GM19035 (cell line): ENCODE results near the gene RNF187.

Source experiments
- ATAC-seq: cut with Tn5 transposase; IDR thresholded peaks from one replicate; pipeline ENCODE4 v1.9.1; 2021; ENCODE audit not compliant: unreplicated experiment

RNF187 gene

DNA sequence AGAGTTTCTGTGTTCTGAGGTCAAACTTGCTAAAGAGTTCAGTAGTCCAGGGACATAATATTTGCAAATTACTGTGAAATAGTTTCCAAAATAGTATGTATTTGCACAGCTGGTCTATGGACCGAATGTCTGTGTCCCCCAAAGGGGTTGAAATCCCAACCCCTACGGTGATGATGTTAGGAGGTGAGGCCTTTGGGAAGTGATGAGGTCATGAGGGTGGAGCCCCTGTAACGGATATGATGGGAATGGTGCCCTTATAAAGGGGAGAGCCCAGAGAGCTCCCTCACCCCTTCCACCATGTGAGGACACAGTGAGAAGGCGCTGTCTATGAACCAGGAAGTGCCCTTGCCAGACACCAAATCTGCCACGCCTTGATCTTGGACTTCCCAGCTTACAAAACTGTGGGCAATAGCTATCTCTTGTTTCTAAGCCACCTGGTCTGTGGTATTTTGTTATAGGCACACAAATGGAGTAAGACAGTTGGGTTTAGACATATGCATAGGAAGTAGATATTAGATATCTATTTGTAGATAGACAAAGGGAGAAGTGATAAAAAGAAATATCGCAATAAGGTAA lies 21.7 kb downstream of the RNF187 start:
- ATAC-seq: no peak

DNA sequence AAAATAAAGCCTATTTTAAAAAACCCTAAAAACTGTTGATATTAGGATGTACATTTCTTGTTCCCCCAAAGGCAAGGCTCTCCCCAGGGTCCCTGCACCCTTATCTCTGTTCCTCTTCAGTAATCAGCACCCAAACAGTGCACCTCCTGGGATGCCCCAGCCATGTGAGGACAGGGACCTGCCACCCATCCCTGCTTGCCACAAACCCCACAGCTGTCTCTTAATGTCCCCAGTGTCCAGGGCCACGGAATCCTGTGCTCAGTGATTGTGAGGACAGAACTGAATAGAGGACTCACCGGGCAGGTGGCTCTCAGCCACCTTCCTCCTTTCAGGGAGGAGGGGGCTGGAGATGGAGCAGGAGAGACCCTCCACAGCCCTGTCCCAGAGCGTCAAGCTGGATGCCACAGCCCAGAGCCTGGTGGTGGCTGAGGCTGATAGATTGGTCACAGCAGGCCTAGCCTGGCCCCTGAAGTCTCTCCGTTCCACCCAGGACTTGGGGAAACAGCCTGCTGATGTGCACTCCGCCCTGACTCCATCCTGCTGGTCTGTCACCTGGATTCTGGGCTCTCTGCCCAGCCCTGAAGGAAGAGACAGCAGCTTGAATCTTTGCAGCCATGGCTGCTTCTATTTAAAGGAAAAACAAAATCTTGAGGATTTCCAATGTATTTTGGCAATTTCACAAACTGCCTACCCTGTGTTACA lies 23.1 kb downstream of the RNF187 start:
- no peak for ATAC-seq

DNA sequence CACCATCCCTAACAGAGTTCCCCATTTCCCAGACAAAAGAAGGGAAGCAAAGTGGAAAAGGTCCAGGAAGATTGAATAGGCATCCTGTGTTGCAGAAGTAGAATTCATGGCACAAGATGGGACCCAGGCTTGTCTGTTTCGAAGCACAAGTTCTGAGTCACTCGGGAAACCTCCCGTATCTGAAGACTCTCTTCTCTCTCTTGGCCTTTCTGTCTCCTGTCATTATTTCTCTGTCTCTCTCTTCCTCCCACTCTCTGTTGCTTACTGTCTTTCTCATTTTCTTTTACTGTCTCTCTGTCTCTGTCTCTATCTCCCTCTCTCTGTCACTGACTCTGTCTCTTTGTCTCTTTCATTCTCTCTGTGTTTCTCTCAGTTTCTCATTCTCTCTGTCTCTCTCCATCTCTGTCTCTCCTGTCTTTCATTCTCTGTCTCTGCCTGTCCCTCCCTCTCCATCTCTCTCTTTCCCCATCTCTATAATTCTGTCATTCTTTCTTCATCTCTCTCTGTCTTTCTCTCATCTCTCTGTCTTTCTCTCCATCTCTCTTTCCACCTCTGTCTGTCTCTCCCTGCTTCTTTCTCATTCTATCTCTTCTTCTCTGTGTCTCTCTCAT lies 23.7 kb downstream of the RNF187 start:
- no peak for ATAC-seq

DNA sequence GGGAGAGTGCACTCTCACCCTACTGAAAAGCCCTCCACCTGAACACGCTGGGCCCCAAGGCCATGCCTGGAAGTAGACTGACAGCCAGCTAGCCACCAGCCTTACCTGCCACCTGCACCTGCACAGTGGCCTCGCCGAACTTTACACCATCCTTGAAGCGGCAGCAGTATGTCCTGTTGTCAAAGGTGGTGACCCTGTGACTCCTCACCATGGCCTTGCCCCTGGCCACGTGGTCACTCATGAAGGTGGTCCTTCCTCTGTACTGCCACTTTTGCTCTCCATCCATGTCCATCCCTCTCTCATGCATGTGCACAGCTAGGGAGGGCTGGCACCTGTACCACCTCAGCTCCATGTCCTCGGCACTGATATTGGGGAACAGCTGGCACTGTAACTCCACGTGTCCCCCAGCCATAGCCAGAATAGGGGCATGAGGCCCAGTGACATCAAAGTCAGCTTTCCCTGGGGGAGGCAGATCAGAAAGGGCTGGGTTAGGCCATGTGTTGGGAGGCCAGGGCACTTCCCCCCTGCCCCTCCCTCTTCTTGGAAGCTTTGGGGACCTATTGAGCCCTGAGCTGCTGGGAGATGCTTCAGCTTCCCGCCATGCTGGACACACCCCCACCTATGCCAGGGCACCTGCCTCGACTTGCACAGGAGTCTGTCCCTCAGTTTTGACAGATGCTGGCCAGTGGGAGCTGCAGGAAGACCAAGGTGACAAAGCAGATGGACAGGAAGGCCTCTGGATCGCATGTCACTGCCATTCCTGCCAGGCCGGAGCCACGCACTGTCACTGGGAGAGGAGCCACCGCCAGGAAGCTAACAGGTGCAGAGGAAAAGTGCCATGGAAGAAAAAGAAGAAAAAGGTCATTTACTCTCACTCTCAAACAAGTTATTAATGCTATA lies 24.6 kb downstream of the RNF187 start:
- ATAC-seq: no peak

DNA sequence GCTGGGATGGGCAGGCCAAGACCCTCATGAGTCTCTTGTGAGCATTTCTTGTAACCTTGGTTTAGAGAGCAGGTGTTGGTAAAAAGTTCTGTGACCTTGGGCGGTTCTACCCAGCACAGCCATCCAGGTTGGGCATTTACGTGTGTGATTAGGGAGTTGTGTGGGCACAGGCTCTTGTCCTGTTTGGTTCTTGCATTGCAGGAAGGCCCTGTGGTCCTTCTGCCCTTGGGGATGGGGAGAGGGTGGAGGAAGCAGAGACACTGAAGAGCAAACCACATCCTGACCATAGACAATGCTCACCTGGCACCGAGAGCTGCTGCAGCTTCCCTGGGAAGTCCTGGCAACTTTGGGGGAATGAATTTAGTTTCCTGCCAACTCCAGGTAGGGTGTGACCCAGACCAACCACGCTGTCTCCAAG lies 25.6 kb downstream of the RNF187 start:
- no peak for ATAC-seq

DNA sequence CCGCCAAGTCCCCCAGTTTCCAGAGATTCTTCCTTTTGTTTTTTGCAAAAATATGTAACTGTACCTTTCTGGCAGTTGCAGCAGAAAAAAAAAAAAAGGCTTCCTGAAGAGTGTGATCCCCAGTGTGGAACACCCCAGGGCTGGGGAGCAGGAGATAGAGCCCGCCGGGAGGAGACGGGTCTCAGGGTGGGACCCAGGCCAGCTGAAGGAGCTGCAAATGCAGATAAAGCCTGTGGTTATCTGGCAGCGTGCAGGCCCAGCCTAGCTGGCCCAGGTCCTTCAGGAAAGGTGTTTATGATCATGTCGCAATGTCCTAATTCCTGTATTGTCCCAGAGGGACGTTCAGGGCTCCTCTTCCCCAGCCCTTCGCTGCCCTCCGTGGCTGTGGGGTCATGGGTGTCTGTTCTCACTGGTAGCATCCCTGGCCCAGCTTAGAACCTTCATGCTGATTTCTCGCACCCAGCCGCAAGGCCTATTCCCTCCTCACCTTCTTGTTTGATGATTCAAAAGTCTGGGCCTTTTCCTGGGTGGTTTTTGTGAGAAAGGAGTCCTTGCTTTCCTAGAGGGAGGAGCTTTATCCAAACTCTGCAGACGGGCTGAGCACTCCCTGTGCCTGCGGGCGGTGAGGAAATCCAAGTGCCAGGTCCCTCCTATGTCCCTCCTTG lies 26.2 kb downstream of the RNF187 start:
- no peak for ATAC-seq

DNA sequence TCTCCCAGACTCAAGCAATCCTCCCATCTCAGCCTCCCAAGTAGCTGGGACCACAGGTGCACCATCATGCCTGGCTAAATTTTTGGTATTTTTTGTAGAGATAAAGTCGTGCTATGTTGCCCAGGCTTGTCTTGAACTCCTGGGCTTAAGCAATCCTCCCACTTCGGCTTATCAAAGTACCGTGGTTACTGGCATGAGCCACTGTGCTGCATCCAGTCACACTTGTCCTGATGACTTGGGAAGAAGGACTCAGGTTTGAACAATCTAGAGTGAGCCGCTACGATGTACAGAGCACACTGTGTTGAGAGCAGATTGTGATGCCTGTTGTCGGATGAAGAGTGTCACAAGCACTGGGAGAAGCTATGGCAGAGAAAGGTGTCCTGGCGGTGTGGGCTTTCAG lies 27.2 kb downstream of the RNF187 start:
- no peak for ATAC-seq

DNA sequence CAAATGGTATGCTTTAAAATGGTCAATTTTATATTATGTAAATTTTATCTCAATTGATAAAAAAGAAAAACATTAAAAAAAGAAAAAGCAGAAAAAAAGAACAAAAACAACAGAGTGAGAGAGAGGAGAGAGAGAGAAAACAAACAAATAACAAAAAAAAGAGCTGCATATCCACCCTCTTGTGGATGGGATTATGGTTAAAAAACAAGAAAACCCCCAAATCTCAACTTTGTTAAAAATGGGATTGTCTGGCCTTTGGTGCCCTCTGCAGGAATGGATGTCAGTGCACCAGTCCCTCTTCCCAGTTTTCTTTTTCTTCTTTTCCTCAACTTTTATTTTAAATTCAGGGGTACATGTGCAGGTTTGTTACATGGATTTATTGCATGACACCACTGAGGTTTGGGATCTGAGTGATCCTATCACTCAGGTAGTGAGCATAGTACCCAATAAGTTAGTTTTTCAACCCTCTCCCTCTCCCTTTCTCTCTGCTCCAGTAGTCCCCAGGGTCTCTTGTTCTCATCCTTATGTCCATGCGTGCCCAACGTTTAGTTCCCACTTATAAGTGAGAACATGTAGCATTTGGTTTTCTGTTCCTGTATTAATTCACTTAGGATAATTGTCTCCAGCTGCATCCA lies 28.1 kb downstream of the RNF187 start:
- ATAC-seq: no peak

DNA sequence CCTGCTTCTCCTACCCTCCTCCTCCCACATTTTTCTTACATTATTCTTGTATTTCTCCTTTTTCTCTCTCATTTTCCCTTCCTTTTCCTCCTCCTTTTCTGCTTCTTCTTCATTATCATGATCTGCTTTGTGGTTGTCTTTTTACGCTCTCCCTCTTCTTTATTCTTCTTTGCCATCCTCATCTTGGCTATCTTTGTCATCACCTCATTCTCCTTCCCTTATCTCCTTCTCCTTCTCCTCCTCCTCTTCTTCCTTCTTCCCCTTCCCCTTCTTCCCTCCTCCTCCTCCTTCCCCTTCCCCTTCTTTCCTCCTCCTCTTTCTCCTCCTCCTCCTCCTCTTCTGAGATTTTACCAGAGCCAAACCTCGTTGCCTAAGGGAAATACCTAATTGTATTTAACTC lies 30.5 kb downstream of the RNF187 start:
- no peak for ATAC-seq

DNA sequence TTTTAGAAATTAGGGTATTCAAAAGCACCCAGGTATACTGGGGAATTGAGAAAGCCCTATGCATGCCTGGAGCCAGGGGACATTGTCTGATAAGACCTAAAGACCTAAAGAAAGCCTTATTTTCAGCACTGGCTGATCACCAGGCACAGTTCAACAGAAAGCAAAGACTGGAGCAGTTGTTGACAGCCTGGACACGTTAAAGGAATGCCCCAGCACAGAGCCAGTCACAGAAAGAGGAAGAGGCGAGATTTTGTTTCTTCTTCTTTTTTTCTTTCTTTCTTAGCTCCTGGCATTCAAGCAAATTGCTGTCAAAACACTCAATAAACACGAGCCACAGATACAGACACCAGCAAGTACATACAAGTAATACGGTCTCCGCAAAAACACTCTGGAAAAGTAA lies 40.4 kb downstream of the RNF187 start:
- ATAC-seq: no peak

DNA sequence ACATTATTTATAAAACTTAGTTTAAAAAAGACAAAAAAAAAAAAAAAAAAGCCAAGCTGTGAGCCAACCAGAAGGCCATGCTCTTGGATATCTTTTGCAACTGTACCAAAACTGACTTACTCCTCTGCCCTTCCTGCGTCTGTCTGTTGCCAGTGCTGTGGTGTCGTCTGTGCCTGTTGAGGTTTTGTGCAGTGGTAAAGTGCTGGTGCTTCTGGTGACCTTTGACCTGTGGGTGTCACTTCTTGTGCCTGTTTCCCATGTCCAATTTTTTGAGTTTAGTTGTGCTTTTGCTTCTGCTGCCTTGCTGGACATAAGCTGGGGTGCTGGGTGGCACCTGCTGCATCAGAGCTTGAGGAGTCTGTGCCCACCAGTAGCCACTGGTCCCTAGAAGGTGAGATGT lies 41.4 kb downstream of the RNF187 start:
- no peak for ATAC-seq

DNA sequence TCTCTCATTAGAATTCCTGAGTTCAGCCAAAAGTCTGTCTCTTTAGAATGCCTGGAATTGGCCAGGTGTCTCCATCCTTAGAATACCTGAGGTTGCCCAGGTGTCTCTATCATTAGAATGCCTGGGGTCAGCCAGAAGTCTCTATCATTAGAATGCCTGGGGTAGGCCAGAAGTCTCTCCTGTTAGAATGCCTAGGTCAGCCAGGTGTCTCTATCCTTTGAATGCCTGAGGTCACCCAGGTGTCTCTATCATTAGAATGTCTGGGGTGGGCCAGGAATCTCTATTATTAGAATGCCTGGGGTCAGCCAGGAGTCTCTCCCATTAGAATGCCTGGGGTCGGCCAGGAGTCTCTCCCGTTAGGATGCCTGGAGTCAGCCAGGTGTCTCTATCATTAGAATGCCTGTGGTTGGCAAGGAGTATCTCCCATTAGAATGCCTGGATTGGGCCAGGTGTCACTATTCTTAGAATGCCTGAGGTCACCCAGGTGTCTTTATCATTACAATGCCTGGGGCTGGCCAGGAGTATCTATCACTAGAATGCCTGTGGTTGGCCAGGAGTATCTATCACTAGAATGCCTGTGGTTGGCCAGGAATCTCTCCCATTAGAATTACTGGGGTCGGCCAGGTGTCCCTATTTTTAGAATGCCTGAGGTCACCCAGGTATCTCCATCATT lies 43.0 kb downstream of the RNF187 start:
- no peak for ATAC-seq

DNA sequence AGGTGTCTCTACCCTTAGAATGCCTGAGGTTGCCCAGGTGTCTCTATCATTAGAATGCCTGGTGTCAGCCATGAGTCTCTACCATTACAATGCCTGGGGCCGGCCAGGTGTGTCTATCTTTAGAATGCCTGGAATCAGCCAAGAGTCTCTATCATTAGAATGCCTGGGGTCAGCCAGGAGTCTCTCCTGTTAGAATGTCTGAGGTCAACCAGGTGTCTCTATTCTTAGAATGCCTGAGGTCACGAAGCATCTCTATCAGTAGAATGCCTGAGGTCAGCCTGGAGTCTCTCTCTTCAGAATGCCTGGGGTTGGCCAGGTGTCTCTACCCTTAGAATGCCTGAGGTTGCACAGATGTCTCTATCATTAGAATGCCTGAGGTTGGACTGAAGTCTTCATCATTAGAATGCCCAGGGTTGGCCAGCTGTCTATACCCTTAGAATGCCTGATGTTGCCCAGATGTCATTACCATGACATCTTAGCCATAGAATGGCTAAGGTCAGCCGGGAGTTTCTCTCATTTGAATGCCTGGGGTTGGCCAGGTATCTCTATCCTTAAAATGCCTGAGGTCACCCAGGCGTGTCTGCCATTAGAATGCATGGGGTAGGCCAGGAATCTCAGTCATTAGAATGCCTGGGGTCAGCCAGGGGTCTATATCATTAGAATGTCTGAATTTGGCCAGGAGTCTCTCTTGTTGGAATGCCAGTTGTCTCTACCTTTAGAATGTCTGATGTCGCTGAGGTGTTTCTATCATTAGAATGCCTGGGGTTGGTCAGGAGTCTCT lies 44.0 kb downstream of the RNF187 start:
- ATAC-seq: no peak

DNA sequence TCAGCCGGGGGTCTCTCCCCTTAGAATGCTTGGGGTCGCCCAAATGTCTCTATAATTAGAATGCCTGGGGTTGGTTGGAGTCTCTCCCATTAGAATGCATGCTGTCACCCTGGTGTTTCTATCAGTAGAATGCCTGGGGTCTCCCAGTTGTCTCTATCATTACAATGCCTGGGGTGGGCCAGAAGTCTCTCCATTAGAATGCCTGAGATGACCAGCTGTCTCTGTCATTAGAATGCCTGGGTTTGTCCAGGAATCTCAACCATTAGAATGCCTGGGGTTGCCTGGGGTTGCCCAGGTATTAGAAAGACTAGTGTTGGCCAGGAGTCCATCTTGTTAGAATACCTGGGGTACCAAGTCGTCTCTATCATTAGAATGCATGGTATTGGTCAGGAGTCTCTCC lies 51.6 kb downstream of the RNF187 start:
- no peak for ATAC-seq

DNA sequence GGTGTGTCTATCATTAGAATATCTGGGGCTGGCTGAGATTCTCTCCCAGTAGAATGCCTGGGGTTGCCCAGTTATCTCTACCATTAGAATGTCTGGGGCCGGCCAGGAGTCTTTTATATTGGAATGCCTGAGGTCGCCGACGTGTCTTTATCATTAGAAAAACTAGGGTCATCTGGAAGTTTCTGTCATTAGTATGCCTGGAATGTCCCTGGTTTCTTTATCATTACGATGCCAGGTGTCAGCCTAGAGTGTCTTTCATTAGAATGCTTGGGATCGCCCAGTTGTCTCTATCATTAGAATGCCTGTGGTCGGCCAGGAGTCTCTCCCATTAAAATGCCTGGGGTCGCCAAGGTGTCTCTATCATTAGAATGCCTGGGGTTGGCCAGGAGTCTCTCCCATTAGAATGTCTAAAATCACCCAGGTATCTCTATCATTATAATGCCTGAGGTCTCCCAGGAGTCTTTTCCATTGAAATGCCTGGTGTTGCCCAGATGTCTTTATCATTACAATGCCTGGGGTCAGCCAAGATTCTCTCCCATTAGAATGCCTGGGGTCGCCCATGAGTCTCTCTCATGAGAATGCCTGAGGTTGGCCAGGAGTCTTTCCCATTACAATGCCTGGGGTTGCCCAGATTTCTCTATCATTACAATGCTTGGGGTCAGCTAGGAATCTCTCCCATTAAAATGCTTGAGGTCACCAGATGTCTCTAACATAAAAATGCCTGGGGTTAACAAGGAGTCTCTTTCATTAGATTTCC lies 53.2 kb downstream of the RNF187 start:
- ATAC-seq: no peak

DNA sequence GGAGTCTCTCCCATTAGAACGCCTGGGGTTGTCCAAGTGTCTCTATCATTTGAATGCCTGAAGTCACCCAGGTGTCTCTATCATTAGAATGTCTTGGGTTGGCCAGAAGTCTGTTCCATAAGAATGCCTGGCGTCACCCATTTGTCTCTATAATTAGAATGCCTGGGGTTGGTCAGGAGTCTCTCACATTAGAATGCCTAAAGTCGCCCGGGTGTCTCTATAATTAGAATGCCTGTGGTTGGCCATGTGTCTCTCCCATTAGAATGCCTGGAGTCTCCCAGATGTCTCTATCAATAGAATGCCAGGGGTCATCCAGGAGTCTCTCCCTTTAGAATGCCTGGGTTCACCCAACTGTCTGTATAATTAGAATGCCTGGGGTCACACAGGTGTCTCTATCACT lies 54.5 kb downstream of the RNF187 start:
- ATAC-seq: no peak

DNA sequence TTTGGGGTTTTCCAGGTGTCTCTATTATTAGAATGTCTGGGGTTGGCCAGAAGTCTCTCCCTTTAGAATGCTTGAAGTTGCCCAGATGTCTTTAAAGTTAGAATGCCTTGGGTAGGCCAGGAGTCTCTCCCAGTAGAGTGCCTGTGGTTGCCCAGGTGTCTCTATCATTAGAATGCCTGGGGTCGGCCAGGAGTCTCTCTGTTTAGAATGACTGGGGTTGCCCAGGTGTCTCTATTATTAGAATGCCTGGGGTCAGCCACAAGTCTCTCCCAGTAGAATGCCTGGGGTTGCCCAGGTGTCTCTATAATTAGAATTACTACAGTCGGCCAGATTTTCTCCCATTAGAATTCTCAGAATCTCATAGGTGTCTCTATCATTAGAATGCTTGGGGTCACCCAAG lies 55.2 kb downstream of the RNF187 start:
- no peak for ATAC-seq

DNA sequence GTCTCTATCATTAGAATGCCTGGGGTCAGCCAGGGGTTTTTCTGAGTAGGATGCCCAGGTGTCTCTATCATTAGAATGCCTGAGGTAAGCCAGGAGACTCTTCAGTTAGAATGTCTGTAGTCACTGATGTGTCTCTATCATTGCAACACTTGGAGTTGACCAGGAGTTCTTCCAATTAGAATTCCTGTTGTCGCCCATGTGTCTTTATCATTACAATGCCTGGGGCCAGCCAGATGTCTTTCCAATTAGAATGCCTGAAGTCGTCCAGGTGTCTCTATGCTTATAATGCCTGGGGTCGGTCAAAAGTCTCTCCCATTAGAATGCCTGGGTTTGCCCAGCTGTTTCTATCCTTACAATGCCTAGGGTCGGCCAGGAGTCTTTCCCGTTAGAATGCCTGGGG lies 55.8 kb downstream of the RNF187 start:
- ATAC-seq: no peak

DNA sequence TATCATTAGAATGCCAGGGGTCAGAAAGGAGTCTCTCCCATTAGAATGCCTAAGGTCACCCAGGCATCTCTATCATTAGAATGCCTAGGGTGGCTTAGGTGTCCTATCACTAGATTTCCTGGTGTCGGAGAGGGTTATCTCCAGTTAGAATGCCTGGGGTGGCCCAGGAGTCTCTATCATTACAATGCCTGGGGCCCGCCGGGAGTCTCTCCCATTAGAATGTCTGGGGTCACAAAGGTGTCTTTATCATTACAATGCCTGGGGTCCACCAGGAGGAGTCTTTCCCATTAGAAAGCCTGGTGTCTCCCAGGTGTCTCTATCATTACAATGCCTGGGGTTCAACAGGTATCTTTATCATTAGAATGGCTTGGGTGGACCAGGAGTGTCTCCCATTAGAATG lies 56.2 kb downstream of the RNF187 start:
- no peak for ATAC-seq
